Measurements from ENCODE around the gene PRPS1.

Gene PRPS1

DNA sequence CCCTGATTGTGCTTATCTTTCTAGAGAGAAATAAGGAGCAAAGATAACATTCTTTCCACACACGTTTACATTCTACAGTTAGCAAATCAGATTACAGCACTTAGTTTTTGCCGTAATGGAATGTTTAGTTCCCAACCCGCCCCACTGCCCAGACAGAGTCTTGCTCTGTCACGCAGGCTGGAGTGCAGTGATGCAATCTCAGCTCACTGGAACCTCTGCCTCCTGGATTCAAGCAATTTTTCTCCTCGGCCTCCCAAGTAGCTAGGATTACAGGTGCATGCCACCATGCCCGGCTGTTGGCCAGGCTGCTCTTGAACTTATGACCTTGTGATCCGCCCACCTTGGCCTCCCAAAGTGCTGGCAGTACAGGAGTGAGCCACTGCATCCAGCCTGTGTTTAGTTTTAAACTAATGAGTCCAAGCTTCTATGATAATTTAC lies 8.4 kb upstream of the PRPS1 start:
- Histone ChIP-seq H3K27me3 (ENCODE audit: control insufficient read depth, insufficient read depth, low read length) (no peaks in the 10 kb centered on the region), H3K9me3 (ENCODE audit: control insufficient read depth, low read length) (no peaks in the 10 kb centered on the region), H3K4me2 (ENCODE audit: low read length) (no peak overlapping the region), H3K4me3 (ENCODE audit: low read depth, low read length) (no peak overlapping the region), H3K4me1 (no peaks in the 10 kb centered on the region), H3K79me2 (no peaks in the 10 kb centered on the region), H3K27ac (no peak overlapping the region), H3K36me3 (ENCODE audit: control insufficient read depth, insufficient read depth, low read length) (no peaks in the 10 kb centered on the region), H2AFZ (no peak overlapping the region), H3K9ac (no peak overlapping the region)
- no peak for TF ChIP-seq CTCF (IDR thresholded peaks at IDR 0.05)

DNA sequence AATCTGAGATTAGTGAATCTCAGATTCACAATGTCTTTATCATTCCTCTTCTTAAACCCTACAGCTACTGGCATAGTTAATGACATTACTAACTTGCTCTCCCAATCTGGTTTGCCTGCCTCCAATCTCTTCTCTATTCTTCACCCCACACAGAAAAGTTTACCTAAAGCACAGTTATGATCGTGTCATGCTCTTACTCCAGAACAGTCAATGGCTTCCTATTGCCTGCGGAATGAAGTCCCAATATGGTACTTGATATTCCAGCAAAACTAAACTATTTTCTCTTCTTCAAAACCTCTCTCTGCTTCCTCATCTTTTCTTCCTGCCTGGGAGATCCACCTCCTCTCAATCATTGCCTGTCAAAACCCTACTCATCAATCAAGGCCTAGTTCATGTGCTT lies 3.4 kb upstream of the PRPS1 start:
- no peaks in the 10 kb centered on the region for H3K79me2 ChIP-seq
- H3K36me3 ChIP-seq (ENCODE audit: control insufficient read depth, insufficient read depth, low read length), result no peaks in the 10 kb centered on the region
- H3K9ac ChIP-seq, result no peak overlapping the region
- no peak overlapping the region for H2AFZ ChIP-seq
- H3K27ac ChIP-seq, result no peak overlapping the region
- no peaks in the 10 kb centered on the region for H3K9me3 ChIP-seq (ENCODE audit: control insufficient read depth, low read length)
- no peaks in the 10 kb centered on the region for H3K27me3 ChIP-seq (ENCODE audit: control insufficient read depth, insufficient read depth, low read length)
- no peaks in the 10 kb centered on the region for H3K4me1 ChIP-seq
- no peak for TF ChIP-seq CTCF (IDR thresholded peaks at IDR 0.05)
- H3K4me3 ChIP-seq (ENCODE audit: low read depth, low read length), result no peak overlapping the region
- no peak overlapping the region for H3K4me2 ChIP-seq (ENCODE audit: low read length)

DNA sequence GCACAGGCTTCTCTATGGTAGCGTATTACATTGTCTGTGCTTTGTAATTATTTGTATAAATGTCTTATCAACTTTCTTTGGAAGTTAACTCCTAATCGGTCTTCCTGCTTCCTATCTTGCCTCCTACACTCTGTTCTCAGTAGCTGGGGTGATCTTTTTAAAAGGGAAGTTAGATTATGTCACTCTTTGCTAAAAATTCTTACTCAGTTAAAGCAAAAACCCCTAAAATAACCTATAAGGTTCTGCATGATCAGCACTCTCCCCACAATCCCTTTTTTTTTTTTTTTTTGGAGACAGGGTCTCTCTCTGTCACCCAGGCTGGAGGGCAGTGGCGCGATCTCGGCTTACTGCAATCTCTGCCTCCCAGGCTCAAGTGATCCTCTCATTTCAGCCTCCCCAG lies 2.6 kb upstream of the PRPS1 start:
- Histone ChIP-seq H3K79me2 (no peaks in the 10 kb centered on the region), H3K36me3 (ENCODE audit: control insufficient read depth, insufficient read depth, low read length) (no peaks in the 10 kb centered on the region), H3K4me3 (ENCODE audit: low read depth, low read length) (no peak overlapping the region), H3K4me2 (ENCODE audit: low read length) (no peak overlapping the region), H3K27ac (no peak overlapping the region), H3K27me3 (ENCODE audit: control insufficient read depth, insufficient read depth, low read length) (no peaks in the 10 kb centered on the region), H3K4me1 (no peaks in the 10 kb centered on the region), H2AFZ (no peak overlapping the region), H3K9ac (no peak overlapping the region), H3K9me3 (ENCODE audit: control insufficient read depth, low read length) (no peaks in the 10 kb centered on the region)
- no peak for TF ChIP-seq CTCF (IDR thresholded peaks at IDR 0.05)

GRCh38 chrX:107626481-107626880 lies 1.8 kb upstream of the PRPS1 start:
- Histone ChIP-seq H3K27ac (no peak overlapping the region), H2AFZ (no peak overlapping the region), H3K4me1 (no peaks in the 10 kb centered on the region), H3K79me2 (no peaks in the 10 kb centered on the region), H3K27me3 (ENCODE audit: control insufficient read depth, insufficient read depth, low read length) (no peaks in the 10 kb centered on the region), H3K36me3 (ENCODE audit: control insufficient read depth, insufficient read depth, low read length) (no peaks in the 10 kb centered on the region), H3K4me2 (ENCODE audit: low read length) (no peak overlapping the region), H3K4me3 (ENCODE audit: low read depth, low read length) (no peak overlapping the region), H3K9ac (no peak overlapping the region), H3K9me3 (ENCODE audit: control insufficient read depth, low read length) (no peaks in the 10 kb centered on the region)
- TF ChIP-seq CTCF (IDR thresholded peaks at IDR 0.05), result no peak

- Histone ChIP-seq H3K36me3 (ENCODE audit: control insufficient read depth, insufficient read depth, low read length) (no peaks in the 10 kb centered on the region), H3K27ac (no peak overlapping the region), H3K79me2 (no peaks in the 10 kb centered on the region), H3K4me1 (no peaks in the 10 kb centered on the region), H3K27me3 (ENCODE audit: control insufficient read depth, insufficient read depth, low read length) (no peaks in the 10 kb centered on the region), H2AFZ (no peak overlapping the region), H3K9me3 (ENCODE audit: control insufficient read depth, low read length) (no peaks in the 10 kb centered on the region), H3K4me2 (ENCODE audit: low read length) (no peak overlapping the region), H3K4me3 (ENCODE audit: low read depth, low read length) (no peak overlapping the region), H3K9ac (no peak overlapping the region)
- TF ChIP-seq CTCF (IDR thresholded peaks at IDR 0.05), result no peak
Observed at GRCh38 chrX:107626916-107627315, 1.4 kb upstream of the PRPS1 start.
